IMR-90 (cell line): Measurements from ENCODE around the gene TDRD5. TPM values are rescaled to one million over a fixed set of nuclear protein-coding genes. Genes with fewer than 3 reads are reported as not detected.

Source experiments
- ATAC-seq: fragments of 200-7000 bp; cut with Tn5 transposase; 2 replicates; pipeline ENCODE4 v1.9.1; 2020; ENCODE audit warnings: low read depth, mild to moderate bottlenecking, moderate library complexity
- BruUV-seq: library from RNA; stranded (reverse); fragments of 400-500 nt; replicated peaks from 2 replicates; lab custom pipeline; 2021; lab: Mats Ljungman, UMichigan
- CTCF ChIA-PET: fragments of 300-600 bp; formaldehyde crosslinking; extraction: SDS; loops from one replicate; lab custom pipeline; 2021; ENCODE audit warnings: antibody characterized with exemption; lab: Yijun Ruan, JAX
- POLR2A ChIA-PET: fragments of 300-600 bp; sonication (Branson Sonifier 250); formaldehyde crosslinking; loops from one replicate; lab custom pipeline; 2022; ENCODE audit warnings: antibody characterized with exemption; ENCODE audit not compliant: unreplicated experiment; lab: Charles Lee
- DNase-seq: peaks from one replicate; pipeline ENCODE4 v3.0.0; 2013
- H2AFZ ChIP-seq: replicated peaks from 2 replicates; pipeline ENCODE3; 2013; ENCODE audit warnings: low read length, mild to moderate bottlenecking; ENCODE audit not compliant: poor library complexity
- H2AK5ac ChIP-seq: 2 replicates; pipeline ENCODE4 v1.6.1; 2013; ENCODE audit warnings: low read depth, low read length, inconsistent platforms
- H2AK9ac ChIP-seq: replicated peaks from 2 replicates; pipeline ENCODE3; 2013; ENCODE audit warnings: mild to moderate bottlenecking, low read depth, low read length, moderate library complexity; ENCODE audit not compliant: poor library complexity
- H2BK120ac ChIP-seq: 2 replicates; pipeline ENCODE4 v1.6.1; 2013; ENCODE audit warnings: low read depth, low read length, inconsistent platforms
- H2BK15ac ChIP-seq: 3 replicates; pipeline ENCODE4 v1.6.1; 2013; ENCODE audit warnings: low read depth, low read length, inconsistent platforms
- H2BK20ac ChIP-seq: 2 replicates; pipeline ENCODE4 v1.6.1; 2013; ENCODE audit warnings: low read depth, mild to moderate bottlenecking, inconsistent platforms, low read length, moderate library complexity
- H2BK5ac ChIP-seq: 2 replicates; pipeline ENCODE4 v1.6.1; 2013; ENCODE audit warnings: mild to moderate bottlenecking, low read depth, low read length, inconsistent platforms; ENCODE audit not compliant: poor library complexity, severe bottlenecking
- H3K14ac ChIP-seq: replicated peaks from 2 replicates; pipeline ENCODE4 v1.6.1; 2013; ENCODE audit warnings: low read depth, low read length, inconsistent platforms
- H3K18ac ChIP-seq: 2 replicates; pipeline ENCODE4 v1.6.1; 2013; ENCODE audit warnings: low read depth, low read length, control low read depth
- H3K23ac ChIP-seq: 2 replicates; pipeline ENCODE4 v1.6.1; 2013; ENCODE audit warnings: low read depth, low read length, inconsistent platforms
- H3K27ac ChIP-seq: 2 replicates; pipeline ENCODE4 v1.5.1; 2013; ENCODE audit warnings: mild to moderate bottlenecking, control low read depth, low read length; ENCODE audit not compliant: insufficient read depth
- H3K27me3 ChIP-seq: 2 replicates; pipeline ENCODE4 v1.6.1; 2013; ENCODE audit warnings: low read length; ENCODE audit not compliant: control insufficient read depth, insufficient read depth
- H3K36me3 ChIP-seq: 2 replicates; pipeline ENCODE4 v1.6.1; 2013; ENCODE audit warnings: low read length, mixed read lengths; ENCODE audit not compliant: control insufficient read depth, insufficient read depth
- H3K4ac ChIP-seq: 2 replicates; pipeline ENCODE4 v1.6.1; 2013; ENCODE audit warnings: low read depth, low read length, inconsistent platforms
- H3K4me1 ChIP-seq: 2 replicates; pipeline ENCODE4 v1.6.1; 2013; ENCODE audit warnings: low read length, mixed read lengths; ENCODE audit not compliant: control insufficient read depth, insufficient read depth
- H3K4me2 ChIP-seq: 2 replicates; pipeline ENCODE4 v1.6.1; 2013; ENCODE audit warnings: low read depth, mild to moderate bottlenecking, control low read depth, low read length, moderate library complexity
- H3K4me3 ChIP-seq: 2 replicates; pipeline ENCODE4 v1.5.1; 2013; ENCODE audit warnings: low read depth, mild to moderate bottlenecking, control low read depth, low read length, moderate library complexity; ENCODE audit not compliant: insufficient read depth
- H3K56ac ChIP-seq: 2 replicates; pipeline ENCODE4 v1.6.1; 2013; ENCODE audit warnings: low read length, inconsistent platforms; ENCODE audit not compliant: insufficient read depth; ENCODE audit errors: extremely low read depth
- H3K79me1 ChIP-seq, 2 experiments: 2 replicates each; pipeline ENCODE4 v1.6.1; 2013; ENCODE audit warnings: low read length in 2 of 2, inconsistent platforms in 1 of 2, low read depth in 1 of 2
- H3K9ac ChIP-seq: 2 replicates; pipeline ENCODE4 v1.6.1; 2013; ENCODE audit warnings: low read depth, low read length, control low read depth
- H3K9me1 ChIP-seq: 2 replicates; pipeline ENCODE4 v1.6.1; 2013; ENCODE audit warnings: low read length, inconsistent platforms; ENCODE audit not compliant: insufficient read depth
- H3K9me3 ChIP-seq: 2 replicates; pipeline ENCODE4 v1.6.1; 2013; ENCODE audit warnings: low read length; ENCODE audit not compliant: control insufficient read depth, insufficient read depth
- H4K20me1 ChIP-seq: 2 replicates; pipeline ENCODE4 v1.6.1; 2013; ENCODE audit warnings: low read length, inconsistent platforms; ENCODE audit not compliant: insufficient read depth
- H4K5ac ChIP-seq: 2 replicates; pipeline ENCODE4 v1.6.1; 2013; ENCODE audit warnings: mild to moderate bottlenecking, low read depth, low read length, control low read depth
- H4K8ac ChIP-seq, 2 experiments: 2 replicates each; pipeline ENCODE4 v1.6.1; 2013; ENCODE audit warnings: low read depth in 2 of 2, low read length in 2 of 2, control low read depth in 1 of 2, inconsistent platforms in 1 of 2
- H4K91ac ChIP-seq: 2 replicates; pipeline ENCODE4 v1.6.1; 2013; ENCODE audit warnings: low read depth, low read length, inconsistent platforms; ENCODE audit not compliant: insufficient read depth
- CEBPB ChIP-seq: IDR thresholded peaks from 2 replicates; pipeline ENCODE4 v1.6.1; 2012; ENCODE audit warnings: low read depth, low read length, improper control_type of control experiment
- CHD1 ChIP-seq: IDR thresholded peaks from 2 replicates; pipeline ENCODE4 v1.6.1; 2012; ENCODE audit warnings: low read depth, low read length, improper control_type of control experiment
- MXI1 ChIP-seq: IDR thresholded peaks from 2 replicates; pipeline ENCODE4 v1.6.1; 2012; ENCODE audit warnings: low read depth, mild to moderate bottlenecking, low read length, moderate library complexity, borderline replicate concordance
- NFE2L2 ChIP-seq: fragments of 150-350 bp; IDR thresholded peaks from 2 replicates; pipeline ENCODE4 v1.6.1; 2016; ENCODE audit warnings: low read depth, mild to moderate bottlenecking, low read length
- RCOR1 ChIP-seq: IDR thresholded peaks from 2 replicates; pipeline ENCODE4 v1.6.1; 2012; ENCODE audit warnings: mild to moderate bottlenecking, low read length, improper control_type of control experiment; ENCODE audit not compliant: insufficient replicate concordance
- RFX5 ChIP-seq: IDR thresholded peaks from 2 replicates; pipeline ENCODE4 v1.8.0; 2012; ENCODE audit warnings: low read depth, mild to moderate bottlenecking, low read length, moderate library complexity
- SMC3 ChIP-seq: fragments of 150-350 bp; IDR thresholded peaks from 2 replicates; pipeline ENCODE4 v1.6.1; 2016; ENCODE audit warnings: low read depth, mild to moderate bottlenecking, antibody characterized with exemption, low read length, moderate library complexity
- dilution Hi-C: fragments of 300-500 bp; cut with HindIII; formaldehyde crosslinking; loops from one replicate; pipeline ENCODE4 v1.14.3; 2018; ENCODE audit warnings: low sequenced_read_pairs; ENCODE audit not compliant: unreplicated experiment
- in situ Hi-C: fragments of 300-500 bp; cut with MboI; formaldehyde crosslinking; loops from 3 replicates; pipeline ENCODE4 v1.14.3; 2019; ENCODE audit warnings: low sequenced_read_pairs, inconsistent platforms, mixed read lengths
- intact Hi-C: fragments of 100-400 bp; cut with micrococcal nuclease; formaldehyde crosslinking; loops from 2 replicates; pipeline ENCODE4 v1.10.0; 2022
- polyA plus RNA-seq, 3 experiments: library from polyadenylated mRNA; depleted of rRNA; stranded (reverse); fragments of >200 nt; gene quantifications; 2 replicates each; pipeline ENCODE4 v1.2.3, GENCODE V29; 2012; ENCODE audit warnings: low replicate concordance in 1 of 3
- total RNA-seq: library from RNA; depleted of rRNA; stranded (reverse); fragments of >200 nt; gene quantifications from 2 replicates; pipeline ENCODE4 v1.2.3, GENCODE V29; 2012
- TF ChIP-seq, protein P1 (sequence below): fragments of 150-350 bp; IDR thresholded peaks from 2 replicates; pipeline ENCODE4 v1.6.1; 2017; ENCODE audit warnings: mild to moderate bottlenecking, antibody characterized with exemption, low read length, low read depth

Gene TDRD5
- total and polyA plus RNA-seq, 2 of the 4 experiments (the other 2 are of a cell fraction), result not detected

DNA sequence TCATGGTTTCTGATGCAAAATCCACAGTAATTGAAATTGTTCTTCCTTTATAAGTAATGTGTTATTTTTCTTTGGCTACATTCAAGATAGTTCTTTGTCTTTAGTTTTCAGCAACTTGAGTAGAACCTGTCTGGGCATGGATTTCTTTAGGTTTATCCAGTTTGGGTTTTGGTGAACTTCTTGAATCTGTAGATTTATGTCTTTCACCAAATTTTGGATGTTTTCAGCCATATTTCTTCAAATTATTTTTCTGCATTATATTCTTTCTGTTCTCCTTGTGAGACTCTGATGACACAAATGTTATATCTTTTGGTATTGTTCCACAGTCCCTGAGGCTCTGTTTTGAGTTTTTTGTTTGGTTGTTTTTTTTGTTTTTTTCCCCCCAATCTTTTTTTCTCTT lies 69.4 kb downstream of the TDRD5 start:
- dilution Hi-C loops (no loop called here), intact Hi-C loops (no loop called here), in situ Hi-C loops (no loop called here)
- no peak overlapping the region for H3K9ac ChIP-seq
- H3K14ac ChIP-seq, result no peak overlapping the region
- H2BK120ac ChIP-seq, result no peak overlapping the region
- H3K27me3 ChIP-seq, result no peaks in the 10 kb centered on the region
- no peak for DNase-seq
- no peak overlapping the region for H4K8ac ChIP-seq
- no peaks in the 10 kb centered on the region for H3K36me3 ChIP-seq
- no peak overlapping the region for H3K27ac ChIP-seq
- H3K56ac ChIP-seq, result no peak overlapping the region
- TF ChIP-seq NFE2L2, result no peak
- no peak for TF ChIP-seq CEBPB
- no peak for TF ChIP-seq MXI1
- no peak for TF ChIP-seq SMC3
- no peak for TF ChIP-seq RCOR1
- TF ChIP-seq CHD1, result no peak
- TF ChIP-seq, protein P1, sequence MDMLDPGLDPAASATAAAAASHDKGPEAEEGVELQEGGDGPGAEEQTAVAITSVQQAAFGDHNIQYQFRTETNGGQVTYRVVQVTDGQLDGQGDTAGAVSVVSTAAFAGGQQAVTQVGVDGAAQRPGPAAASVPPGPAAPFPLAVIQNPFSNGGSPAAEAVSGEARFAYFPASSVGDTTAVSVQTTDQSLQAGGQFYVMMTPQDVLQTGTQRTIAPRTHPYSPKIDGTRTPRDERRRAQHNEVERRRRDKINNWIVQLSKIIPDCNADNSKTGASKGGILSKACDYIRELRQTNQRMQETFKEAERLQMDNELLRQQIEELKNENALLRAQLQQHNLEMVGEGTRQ, result no peak
- no peak for TF ChIP-seq RFX5
- no TSS peak for BruUV-seq
- H4K91ac ChIP-seq, result no peak overlapping the region
- H3K23ac ChIP-seq, result no peak overlapping the region
- no peak overlapping the region for H4K5ac ChIP-seq
- H3K4me1 ChIP-seq, result no peaks in the 10 kb centered on the region
- H2AFZ ChIP-seq, result no peak overlapping the region
- no peaks in the 10 kb centered on the region for H3K79me1 ChIP-seq
- no peak overlapping the region for H2BK20ac ChIP-seq
- H3K9me1 ChIP-seq, result no peaks in the 10 kb centered on the region
- no peak overlapping the region for H2AK9ac ChIP-seq
- H3K4ac ChIP-seq, result no peak overlapping the region
- POLR2A ChIA-PET, result no interaction called here
- no peak overlapping the region for H2BK15ac ChIP-seq
- CTCF ChIA-PET, result no interaction called here
- no peaks in the 10 kb centered on the region for H4K20me1 ChIP-seq
- H2AK5ac ChIP-seq, result no peak overlapping the region
- H3K4me3 ChIP-seq, result no peak overlapping the region
- no peak for ATAC-seq
- H2BK5ac ChIP-seq, result no peak overlapping the region
- no peak overlapping the region for H3K18ac ChIP-seq
- no peak overlapping the region for H3K4me2 ChIP-seq
- H3K9me3 ChIP-seq, result no peaks in the 10 kb centered on the region
